Astrocyte of the hippocampus (primary cell): ENCODE data around the gene PAPOLA.

Experiments
- DNase-seq: peaks from one replicate; pipeline ENCODE4 v3.0.0; 2011; ENCODE audit warnings: low read depth, low spot score

The PAPOLA gene

GRCh38 chr14:96586056-96586455 lies 83.9 kb downstream of the PAPOLA start:
- no peak for DNase-seq

- no peak for DNase-seq
Observed at GRCh38 chr14:96586921-96587822, 85.0 kb downstream of the PAPOLA start.

GRCh38 chr14:96587823-96588385 lies 85.7 kb downstream of the PAPOLA start:
- DNase-seq, result no peak

- no peak for DNase-seq
Observed at GRCh38 chr14:96588410-96589257, 86.5 kb downstream of the PAPOLA start.

- DNase-seq, result no peak
Observed at GRCh38 chr14:96589577-96589976, 87.4 kb downstream of the PAPOLA start.

GRCh38 chr14:96590190-96590864 lies 88.1 kb downstream of the PAPOLA start:
- no peak for DNase-seq

- peak; percentile 69 for DNase-seq
Observed at GRCh38 chr14:96592591-96593386, 90.6 kb downstream of the PAPOLA start.

- no peak for DNase-seq
Observed at GRCh38 chr14:96594961-96595360, 92.8 kb downstream of the PAPOLA start.

- no peak for DNase-seq
Observed at GRCh38 chr14:96597680-96598079, 95.5 kb downstream of the PAPOLA start.

- DNase-seq, result no peak
Observed at GRCh38 chr14:96598332-96598928, 96.2 kb downstream of the PAPOLA start.

- DNase-seq, result no peak
Observed at GRCh38 chr14:96599076-96599475, 96.9 kb downstream of the PAPOLA start.

GRCh38 chr14:96602186-96602585 lies 100.0 kb downstream of the PAPOLA start:
- DNase-seq, result no peak

- no peak for DNase-seq
Observed at GRCh38 chr14:96603350-96604255, 101.4 kb downstream of the PAPOLA start.

- DNase-seq, result peak; percentile 5
Observed at GRCh38 chr14:96614481-96614881, 112.3 kb downstream of the PAPOLA start.

GRCh38 chr14:96616161-96616721 lies 114.1 kb downstream of the PAPOLA start:
- DNase-seq, result peak; percentile 10
